Glomerular visceral epithelial cell (primary cell): ENCODE results near the gene PRTFDC1.
"Not testable (repeated sequence)": the region's sequence is repeated elsewhere in the genome, so short reads cannot be mapped to it uniquely, and the experiment has no call there.

Experiments
- DNase-seq: peaks from one replicate; pipeline ENCODE4 v3.0.0-alpha.2; 2016; ENCODE audit errors: extremely low spot score

Gene PRTFDC1

DNA sequence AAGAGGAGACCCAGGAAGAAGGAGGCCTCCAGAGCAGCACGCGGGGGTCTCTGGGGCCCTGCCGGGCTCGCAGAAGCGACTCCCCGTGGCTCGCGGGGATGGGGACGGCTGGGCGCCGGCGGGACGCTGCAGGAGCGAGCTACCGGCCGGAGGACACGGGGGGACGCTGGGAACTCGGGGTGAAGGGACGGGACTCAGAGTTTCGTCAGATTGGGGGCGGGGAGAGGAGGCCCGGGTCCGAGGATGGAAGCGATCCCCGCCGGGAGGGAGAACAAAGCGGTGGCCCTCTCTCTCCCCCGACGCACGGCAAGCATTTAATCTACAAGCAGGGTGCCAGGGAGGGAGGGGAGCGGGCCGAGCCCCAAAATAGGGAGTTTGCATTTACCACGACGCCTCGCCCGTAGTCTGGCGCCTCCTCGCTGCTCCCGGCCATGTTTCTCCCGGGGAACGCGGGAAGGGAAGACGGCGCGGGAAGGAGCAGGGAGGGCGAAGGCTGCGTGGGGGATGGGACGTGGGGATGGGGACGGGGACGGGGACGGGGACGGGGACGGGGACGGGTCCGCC, at the start of gene PRTFDC1:
Gene PRTFDC1 (minus strand): TSS at position 464 of the 564 bp plus-strand sequence. CDS start 31 bp downstream, at position 433.
- DNase-seq = peak; percentile 9

GRCh38 chr10:24998044-24998443, 45.6 kb upstream of the PRTFDC1 start:
- no peak for DNase-seq

DNA sequence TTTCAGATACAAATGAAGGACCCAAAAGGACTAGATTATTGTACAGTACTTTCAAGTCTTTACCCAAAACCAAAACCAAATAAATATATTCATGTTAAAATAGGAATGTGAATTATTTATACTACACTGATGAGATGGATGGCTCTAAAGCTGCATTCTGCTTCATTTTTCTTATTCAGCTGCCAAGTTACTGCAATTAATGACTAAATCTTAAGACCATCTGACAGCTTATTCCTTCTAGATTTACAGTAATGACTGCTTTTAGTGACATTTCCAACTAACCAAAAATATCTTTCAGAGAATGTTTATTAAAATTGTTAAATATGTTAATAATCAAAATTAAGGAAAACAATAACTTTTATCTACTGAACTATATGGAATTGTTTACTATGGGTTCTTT, 42.7 kb upstream of the PRTFDC1 start:
- DNase-seq = no peak

- no peak for DNase-seq
Measured at GRCh38 chr10:24993237-24993958, 41.0 kb upstream of the PRTFDC1 start.

DNA sequence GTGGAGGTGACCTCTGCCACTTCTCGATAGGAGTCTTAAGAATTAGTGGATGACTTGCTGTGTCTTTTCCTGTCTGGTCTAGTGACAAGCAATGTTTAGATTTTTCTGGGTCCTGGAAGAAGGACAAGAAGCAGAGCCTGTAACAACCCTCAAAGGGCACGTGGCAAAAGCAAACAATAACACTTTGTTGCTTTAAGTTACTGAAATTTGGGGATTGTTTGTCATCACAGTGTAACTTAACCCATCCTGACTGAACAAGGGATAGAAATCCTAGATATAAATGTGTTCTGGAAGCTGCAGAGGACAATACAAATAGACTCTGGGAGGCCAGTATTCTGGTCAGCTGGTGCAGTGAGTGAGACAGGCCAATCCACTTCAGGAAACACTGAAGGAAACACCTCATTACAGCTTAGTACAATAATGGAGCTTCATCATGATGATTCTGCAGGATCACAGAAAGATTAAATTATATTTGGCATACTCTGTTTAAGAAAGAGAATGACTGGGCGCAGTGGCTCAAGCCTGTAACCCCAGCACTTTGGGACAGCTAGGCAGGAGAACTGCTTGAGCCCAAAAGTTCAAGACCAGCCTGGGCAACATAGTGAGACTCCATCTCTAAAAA, 40.2 kb upstream of the PRTFDC1 start:
- no peak for DNase-seq

GRCh38 chr10:24991298-24991697, 38.9 kb upstream of the PRTFDC1 start:
- no peak for DNase-seq

DNA sequence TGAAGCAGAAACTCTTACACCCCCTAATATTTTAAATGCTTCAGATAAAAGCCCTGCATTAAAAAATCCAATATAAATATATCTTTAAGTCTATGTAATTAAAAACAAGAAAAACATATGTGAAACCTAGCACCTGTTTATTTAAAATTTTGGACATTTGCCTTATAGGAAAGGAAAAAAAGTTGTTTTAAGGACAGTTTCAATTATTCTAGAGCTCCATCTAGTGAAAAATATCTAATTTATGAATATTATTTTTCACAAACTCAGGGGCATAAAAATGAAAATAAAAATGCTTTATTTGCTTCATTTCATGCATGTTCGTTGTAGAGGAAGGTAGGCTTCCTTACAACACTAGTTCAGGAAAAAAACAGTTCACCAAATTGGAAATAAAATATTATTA, 37.5 kb upstream of the PRTFDC1 start:
- DNase-seq = no peak

DNA sequence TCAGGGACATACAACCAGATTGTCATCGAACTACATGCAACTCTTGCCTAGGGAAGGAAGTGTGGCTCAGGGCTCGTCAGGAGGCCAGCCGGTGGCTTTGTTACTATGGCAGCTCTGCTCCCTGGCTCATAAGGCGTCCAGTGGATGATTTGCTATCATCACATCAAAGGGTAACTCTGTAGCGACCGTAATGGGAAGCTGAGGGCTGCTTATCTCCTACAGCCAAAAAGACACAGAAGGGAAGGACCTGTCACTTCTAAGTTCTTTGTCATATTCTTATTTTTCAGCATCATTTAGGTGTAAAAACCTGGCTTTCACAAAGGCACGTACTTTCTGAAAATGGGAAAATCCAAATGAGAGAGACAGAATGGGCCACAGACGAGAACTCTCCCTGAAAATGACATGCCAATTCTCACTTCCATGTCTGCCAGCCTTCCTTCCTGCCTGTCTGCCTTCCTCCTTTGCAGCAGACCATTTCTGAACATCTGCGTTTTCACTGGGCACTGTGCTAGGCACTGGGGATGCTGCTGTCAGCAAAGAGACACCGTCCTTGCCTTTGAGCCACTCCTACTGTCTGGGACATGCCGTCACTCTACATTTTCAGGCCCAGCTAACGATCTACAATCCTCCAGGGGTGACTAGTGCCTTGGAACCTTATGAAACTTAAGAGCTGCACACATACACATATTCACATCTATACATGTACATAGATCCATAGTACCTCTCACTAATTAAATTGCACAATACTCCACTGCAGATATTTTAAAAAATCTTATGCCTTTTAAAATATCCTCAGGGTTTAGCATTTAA, 36.6 kb upstream of the PRTFDC1 start:
- DNase-seq = no peak

DNA sequence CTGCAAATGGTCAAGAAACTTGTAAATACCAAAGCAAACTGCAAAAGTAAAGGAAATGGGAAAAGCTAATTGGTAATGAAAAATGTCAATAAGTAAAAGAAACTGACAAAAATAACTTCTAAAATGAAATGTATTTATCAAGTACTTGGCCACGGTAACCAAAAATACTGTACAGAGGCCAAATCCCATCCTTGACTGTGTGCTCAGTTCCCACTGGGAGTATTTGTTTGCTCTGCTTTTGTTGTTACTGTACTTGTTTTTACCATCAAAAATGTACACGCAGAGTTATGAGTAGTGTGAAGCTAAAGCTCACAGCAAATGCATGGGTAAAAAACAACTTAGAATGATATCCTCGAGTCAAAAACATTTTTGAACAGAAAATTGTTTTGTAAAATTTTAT, 32.5 kb upstream of the PRTFDC1 start:
- no peak for DNase-seq

- no peak for DNase-seq
Measured at GRCh38 chr10:24983946-24984345, 31.5 kb upstream of the PRTFDC1 start.

- no peak for DNase-seq
Measured at GRCh38 chr10:24983130-24983529, 30.7 kb upstream of the PRTFDC1 start.

DNA sequence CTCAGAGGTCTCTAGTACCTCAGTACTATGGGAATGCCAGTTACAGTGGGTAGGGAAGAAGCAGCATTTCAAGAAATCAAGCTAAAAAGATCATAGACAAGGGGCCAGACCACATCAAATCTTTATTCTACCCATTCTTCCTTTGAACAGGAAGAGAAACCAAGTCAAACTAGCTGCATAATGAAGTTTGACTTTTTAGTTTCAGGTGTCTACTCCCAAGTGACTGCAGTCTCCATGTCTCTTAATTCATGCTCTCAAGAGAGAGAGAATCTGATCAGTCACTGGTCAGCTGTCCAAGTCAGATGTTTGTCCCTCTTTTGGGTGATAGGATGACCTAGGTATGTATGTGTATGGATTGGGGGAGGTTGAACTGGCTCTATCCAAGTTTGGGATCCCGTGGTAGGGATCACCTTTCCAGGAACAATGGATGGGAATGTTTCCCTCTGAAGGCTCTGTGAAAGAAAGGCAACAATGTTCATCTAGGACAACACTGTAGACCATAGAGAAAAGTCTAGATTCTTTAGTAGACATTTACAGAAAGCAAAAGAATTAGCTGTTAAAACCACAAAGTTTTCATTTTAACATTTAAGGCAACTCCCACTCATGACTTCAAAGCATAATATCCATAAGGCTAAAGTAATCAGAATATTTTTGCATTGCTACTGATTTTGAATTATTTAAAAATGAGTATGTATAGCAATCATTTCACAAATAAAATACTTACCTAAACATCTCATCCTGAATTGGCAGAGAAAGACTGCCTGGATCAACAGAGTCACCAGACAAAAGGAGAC, 30.1 kb upstream of the PRTFDC1 start:
- no peak for DNase-seq

DNA sequence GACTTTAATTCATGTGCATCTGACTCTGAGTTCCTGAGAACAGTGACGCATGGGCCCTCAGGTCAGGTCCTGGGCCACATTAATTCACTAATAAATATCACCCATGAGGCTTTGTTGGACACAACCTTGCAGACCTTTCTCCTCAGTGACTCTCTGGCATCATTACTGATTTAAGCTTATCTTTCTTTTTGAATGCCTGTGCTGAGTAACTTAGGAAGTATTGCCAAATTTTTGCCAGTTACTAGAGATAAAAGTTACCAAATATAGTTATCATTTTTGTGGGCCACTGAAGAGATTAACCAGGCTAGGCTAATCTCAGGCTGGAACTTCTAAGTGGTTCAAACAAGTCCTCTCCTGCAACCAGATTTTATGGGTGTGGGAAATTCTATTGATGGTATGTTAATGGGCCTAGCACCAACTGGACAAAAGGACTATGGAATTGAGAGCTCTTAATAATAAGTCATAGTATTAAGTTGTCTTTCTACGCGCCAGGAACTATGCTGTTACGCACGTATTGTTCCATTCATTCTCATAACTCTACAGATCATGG, 28.8 kb upstream of the PRTFDC1 start:
- no peak for DNase-seq

DNA sequence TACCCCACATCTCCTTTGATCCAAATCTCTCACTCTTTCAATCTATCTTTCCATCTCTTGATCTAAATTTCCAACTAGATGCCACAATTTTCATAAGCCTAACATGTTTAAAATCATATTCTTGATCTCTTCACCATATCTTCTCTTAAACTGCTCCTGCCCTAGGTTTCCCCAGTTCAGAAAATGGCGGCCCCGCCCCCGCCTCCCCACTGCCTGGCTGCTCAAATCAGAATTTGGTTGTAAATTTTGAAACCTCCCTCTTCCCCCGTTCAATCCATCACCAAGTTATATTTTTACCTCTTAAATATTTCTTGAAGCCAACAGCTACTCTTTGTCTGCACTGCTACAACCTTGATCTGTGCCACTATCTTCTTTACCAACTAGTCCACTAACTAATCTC, 27.3 kb upstream of the PRTFDC1 start:
- DNase-seq = no peak

GRCh38 chr10:24974976-24975375, 22.6 kb upstream of the PRTFDC1 start:
- no peak for DNase-seq

DNA sequence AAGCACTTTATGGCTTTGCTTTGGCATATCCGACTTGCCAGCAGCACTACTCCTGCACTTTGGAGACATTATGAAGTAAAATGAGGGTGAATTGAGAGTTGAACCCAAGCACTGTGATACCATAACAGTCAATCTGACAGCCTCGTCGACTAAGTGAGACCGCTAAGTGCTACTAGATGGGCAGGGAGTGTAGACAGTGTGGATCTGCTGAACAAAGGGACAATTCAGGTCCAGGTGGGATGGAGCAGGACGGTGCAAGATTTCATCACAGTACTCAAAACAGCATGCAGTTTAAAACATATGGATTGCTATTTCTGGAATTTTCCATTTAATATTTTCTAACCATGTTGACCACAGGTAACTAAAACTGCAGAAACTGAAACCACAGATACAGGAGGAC, 20.8 kb upstream of the PRTFDC1 start:
- no peak for DNase-seq

- no peak for DNase-seq
Measured at GRCh38 chr10:24971374-24971773, 19.0 kb upstream of the PRTFDC1 start.

DNA sequence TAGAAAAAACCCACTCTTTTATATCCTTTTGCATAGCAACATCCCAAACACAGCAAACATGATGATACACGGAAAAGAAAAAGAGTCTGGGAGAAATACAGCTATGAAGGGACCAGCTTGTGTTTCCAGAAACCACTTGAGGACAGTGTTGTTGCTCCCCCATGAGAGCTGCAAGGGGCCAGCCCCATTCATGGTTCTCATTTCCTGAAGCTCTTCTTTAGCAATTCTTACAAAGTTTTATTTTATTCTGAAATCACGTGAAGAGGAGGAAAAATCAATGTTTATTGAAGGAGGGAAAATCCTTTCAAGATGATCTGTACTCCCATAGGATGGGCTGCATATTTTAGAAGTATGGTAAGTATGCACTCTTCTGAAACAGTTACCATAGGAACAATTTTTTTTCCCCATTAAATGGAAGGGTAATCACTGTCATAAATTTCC, 17.5 kb upstream of the PRTFDC1 start:
- no peak for DNase-seq

DNA sequence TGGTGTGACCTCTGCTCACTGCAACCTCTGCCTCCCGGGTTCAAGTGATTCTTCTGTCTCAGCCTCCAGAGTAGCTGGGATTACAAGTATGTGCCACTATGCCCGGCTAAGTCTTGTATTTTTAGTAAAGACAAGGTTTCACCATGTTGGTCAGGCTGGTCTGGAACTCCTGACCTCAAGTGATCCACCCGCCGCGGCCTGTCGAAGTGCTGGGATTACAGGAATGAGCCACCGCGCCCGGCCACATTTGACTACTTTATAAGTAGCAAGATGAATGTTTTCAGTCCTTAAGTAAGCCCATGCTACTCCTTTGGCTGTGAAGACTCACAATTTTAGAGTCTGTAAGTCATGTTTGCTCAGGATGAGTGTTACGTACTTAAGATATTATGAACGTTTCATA, 16.5 kb upstream of the PRTFDC1 start:
- not testable (repeated sequence) for DNase-seq

DNA sequence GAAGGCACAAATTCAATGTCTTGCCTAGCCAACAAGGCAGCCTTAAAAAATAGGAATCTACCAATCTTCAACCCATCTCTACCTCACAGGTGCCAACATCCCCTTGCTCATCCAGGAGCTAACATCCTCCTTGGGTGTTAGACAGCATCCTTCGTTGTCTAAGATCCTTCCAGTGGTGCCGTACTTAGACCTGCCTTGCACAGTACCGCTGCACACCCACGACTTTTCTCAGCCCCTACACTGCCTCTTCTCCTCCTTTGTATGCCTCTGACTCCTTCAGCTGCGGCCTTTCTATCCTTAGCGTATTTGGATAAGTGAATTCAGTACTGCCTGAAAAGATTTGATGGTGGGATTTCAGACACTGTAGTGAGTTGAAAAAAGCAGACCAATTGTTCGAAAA, 15.9 kb upstream of the PRTFDC1 start:
- no peak for DNase-seq

GRCh38 chr10:24966962-24967481, 14.6 kb upstream of the PRTFDC1 start:
- DNase-seq = no peak
